HepG2 (cell line): ENCODE results near the gene CDC42EP4. TPM values are rescaled to one million over a fixed set of nuclear protein-coding genes. Genes with fewer than 3 reads are reported as not detected.
A peak's percentile ranks its signal among the peaks of the same experiment; 100 is the strongest.

Experiments used
- ATF6 ChIP-seq: sonication (generic); formaldehyde crosslinking; conservative IDR thresholded peaks from 2 replicates; pipeline ENCODE4 v1.4.0; 2020; ENCODE audit warnings: missing genetic modification reagents
- CHD2 ChIP-seq: IDR thresholded peaks from 2 replicates; pipeline ENCODE4 v1.6.1; 2011; ENCODE audit warnings: low read depth, low read length, improper control_type of control experiment
- ELF1 ChIP-seq: sonication (generic); formaldehyde crosslinking; IDR thresholded peaks from 2 replicates; pipeline ENCODE4 v1.4.0; 2020; ENCODE audit warnings: missing genetic modification reagents
- EZH2 ChIP-seq: conservative IDR thresholded peaks from 2 replicates; pipeline ENCODE4 v1.6.1; 2012; ENCODE audit warnings: mild to moderate bottlenecking, low read depth, low read length, moderate library complexity
- IKZF5 ChIP-seq: IDR thresholded peaks from 2 replicates; pipeline ENCODE4 v1.6.1; 2018; ENCODE audit warnings: missing genetic modification reagents, mild to moderate bottlenecking, missing compliant biosample characterization
- ISL2 ChIP-seq: sonication (generic); formaldehyde crosslinking; IDR thresholded peaks from 2 replicates; pipeline ENCODE4 v1.5.0; 2020; ENCODE audit warnings: missing genetic modification reagents
- MLXIP ChIP-seq: sonication (generic); formaldehyde crosslinking; IDR thresholded peaks from 2 replicates; pipeline ENCODE4 v1.9.0; 2021; ENCODE audit warnings: missing genetic modification reagents, borderline replicate concordance
- MXD3 ChIP-seq: IDR thresholded peaks from 2 replicates; pipeline ENCODE4 v1.6.1; 2016; ENCODE audit warnings: mild to moderate bottlenecking, missing biosample characterization, missing genetic modification reagents
- MZF1 ChIP-seq: sonication (generic); formaldehyde crosslinking; IDR thresholded peaks from 2 replicates; pipeline ENCODE4 v1.8.1; 2023; ENCODE audit warnings: mild to moderate bottlenecking, missing genetic modification reagents, borderline replicate concordance
- PCBP2 ChIP-seq: fragments of 200-400 bp; formaldehyde crosslinking; optimal IDR thresholded peaks from 2 replicates; pipeline ENCODE3; 2018; ENCODE audit warnings: low read length, low read depth; ENCODE audit not compliant: poor library complexity, severe bottlenecking
- RORA ChIP-seq: sonication (generic); formaldehyde crosslinking; IDR thresholded peaks from 2 replicates; pipeline ENCODE4 v1.5.0; 2020; ENCODE audit warnings: mild to moderate bottlenecking, missing genetic modification reagents, moderate library complexity
- YEATS2 ChIP-seq: sonication (generic); formaldehyde crosslinking; IDR thresholded peaks from 2 replicates; pipeline ENCODE4 v1.4.0; 2020; ENCODE audit warnings: missing genetic modification reagents, borderline replicate concordance
- ZFP36L2 ChIP-seq: sonication (generic); formaldehyde crosslinking; IDR thresholded peaks from 2 replicates; pipeline ENCODE4 v1.4.0; 2020; ENCODE audit warnings: missing genetic modification reagents
- ZKSCAN1 ChIP-seq: fragments of 150-350 bp; IDR thresholded peaks from 2 replicates; pipeline ENCODE4 v1.6.1; 2014; ENCODE audit warnings: low read length
- ZNF18 ChIP-seq: sonication (generic); formaldehyde crosslinking; IDR thresholded peaks from 2 replicates; pipeline ENCODE4 v1.8.0; 2022; ENCODE audit warnings: mild to moderate bottlenecking, missing genetic modification reagents; ENCODE audit not compliant: insufficient replicate concordance
- ZNF276 ChIP-seq: sonication (generic); formaldehyde crosslinking; IDR thresholded peaks from 2 replicates; pipeline ENCODE4 v1.4.0; 2020; ENCODE audit warnings: mild to moderate bottlenecking, low read depth, missing genetic modification reagents
- ZNF350 ChIP-seq: sonication (generic); formaldehyde crosslinking; IDR thresholded peaks from 2 replicates; pipeline ENCODE4 v1.4.0; 2020; ENCODE audit warnings: mild to moderate bottlenecking, low read depth, missing genetic modification reagents, borderline replicate concordance
- ZNF557 ChIP-seq: sonication (generic); formaldehyde crosslinking; IDR thresholded peaks from 2 replicates; pipeline ENCODE4 v1.4.0; 2020; ENCODE audit warnings: missing genetic modification reagents
- ZNF878 ChIP-seq: sonication (generic); formaldehyde crosslinking; IDR thresholded peaks from 2 replicates; pipeline ENCODE4 v1.8.1; 2023; ENCODE audit warnings: mild to moderate bottlenecking, missing genetic modification reagents, moderate library complexity
- ZSCAN30 ChIP-seq: sonication (generic); formaldehyde crosslinking; IDR thresholded peaks from 2 replicates; pipeline ENCODE4 v1.5.0; 2020; ENCODE audit warnings: mild to moderate bottlenecking, missing genetic modification reagents
- polyA plus RNA-seq, 8 experiments: library from polyadenylated mRNA; depleted of rRNA in 3 of 8; stranded (reverse) in 7 of 8; unstranded in 1 of 8; fragments of >200 nt; fragmentation: Illumina TruSeq in 4 of 8; extraction: Trizol in 4 of 8; gene quantifications; 2 replicates each; pipeline versions ENCODE4 v1.2.1 to v1.2.3, GENCODE V29; 2011 to 2016; ENCODE audit warnings: low read depth in 4 of 8, missing spikeins in 1 of 8, mixed read lengths in 1 of 8; ENCODE audit not compliant: insufficient read depth in 1 of 8
- total RNA-seq, 5 experiments: library from RNA; depleted of rRNA; stranded (reverse); fragments of >200 nt; fragmentation: Illumina TruSeq; extraction: Trizol; gene quantifications; 2 replicates each; pipeline ENCODE4 v1.2.3, GENCODE V29; 2016; ENCODE audit warnings: low read depth in 1 of 5

CDC42EP4 gene
- total and polyA plus RNA-seq, 2 of the 13 experiments (the other 11 are each of a cell fraction or from before 2014, with no cell fraction given): 19.0 to 54.0 TPM

GRCh38 chr17:73255671-73256181, 56.1 kb downstream of the CDC42EP4 start (continued):
- TF ChIP-seq ATF6 (CRISPR knock-in tag) (0 out of 2 replicates have a peak, but pooled peaks have one; percentile 41), MZF1 (CRISPR knock-in tag) (0 out of 2 replicates have a peak, but pooled peaks have one; percentile 17), ZKSCAN1 (no peak), RORA (no peak), ELF1 (CRISPR knock-in tag) (no peak), ZNF350 (peak; percentile 61; the same call in 1 of the 2 replicates), MLXIP (CRISPR knock-in tag) (no peak), ZSCAN30 (peak; percentile 86; the same call in 1 of the 2 replicates), ZFP36L2 (CRISPR knock-in tag) (peak; percentile 87; the same call in 1 of the 2 replicates), ZNF18 (no peak), ZNF557 (CRISPR knock-in tag) (no peak), PCBP2 (no peak), EZH2 (no peak), CHD2 (no peak), MXD3 (CRISPR knock-in tag) (0 out of 2 replicates have a peak, but pooled peaks have one; percentile 43), YEATS2 (CRISPR knock-in tag) (peak; percentile 51; the same call in 1 of the 2 replicates), ISL2 (CRISPR knock-in tag) (no peak), IKZF5 (peak; percentile 44; the same call in 1 of the 2 replicates), ZNF878 (CRISPR knock-in tag) (no peak), ZNF276 (no peak)
